ENCODE measurements around the gene ZNF23.

Gene ZNF23

GRCh38 chr16:71425746-71426068, 36.3 kb downstream of the ZNF23 start:
- DNase-seq = no peak

- DNase-seq = no peak
These were observed 37.4 kb downstream of the ZNF23 start for GRCh38 chr16:71424626-71425025.

GRCh38 chr16:71423865-71424264, 38.2 kb downstream of the ZNF23 start:
- DNase-seq = no peak

- DNase-seq = no peak
These were observed 39.0 kb downstream of the ZNF23 start for GRCh38 chr16:71423016-71423415.

- peak; percentile 18 for DNase-seq
These were observed 40.1 kb downstream of the ZNF23 start for GRCh38 chr16:71421911-71422310.

- no peak for DNase-seq
These were observed 48.0 kb downstream of the ZNF23 start for GRCh38 chr16:71414038-71414437.

- DNase-seq = no peak
These were observed 48.7 kb downstream of the ZNF23 start for GRCh38 chr16:71413341-71413740.

- DNase-seq = peak; percentile 64
These were observed 49.5 kb downstream of the ZNF23 start for GRCh38 chr16:71412270-71413160.

- no peak for DNase-seq
These were observed 51.9 kb downstream of the ZNF23 start for GRCh38 chr16:71410146-71410545.

GRCh38 chr16:71409011-71409775, 52.9 kb downstream of the ZNF23 start:
- DNase-seq = no peak

GRCh38 chr16:71408536-71408935, 53.5 kb downstream of the ZNF23 start:
- no peak for DNase-seq

- no peak for DNase-seq
These were observed 54.3 kb downstream of the ZNF23 start for GRCh38 chr16:71407731-71408130.

- DNase-seq = no peak
These were observed 55.3 kb downstream of the ZNF23 start for GRCh38 chr16:71406724-71407123.

- DNase-seq = no peak
These were observed 55.7 kb downstream of the ZNF23 start for GRCh38 chr16:71406316-71406715.

- no peak for DNase-seq
These were observed 57.7 kb downstream of the ZNF23 start for GRCh38 chr16:71404364-71404763.

- no peak for DNase-seq
These were observed 59.4 kb downstream of the ZNF23 start for GRCh38 chr16:71402674-71403073.

GRCh38 chr16:71402007-71402406, 60.0 kb downstream of the ZNF23 start:
- no peak for DNase-seq

GRCh38 chr16:71399801-71400563, 62.1 kb downstream of the ZNF23 start:
- DNase-seq = no peak

Measured in EL (cell line).